Hepatic stellate cell (primary cell): ENCODE data around the gene GRIK3.
"Not testable (repeated sequence)": the region's sequence is repeated elsewhere in the genome, so short reads cannot be mapped to it uniquely, and the experiment has no call there.

Experiments used
- DNase-seq: peaks from one replicate; pipeline ENCODE4 v3.0.0; 2011; ENCODE audit warnings: low spot score

GRIK3 gene

DNA sequence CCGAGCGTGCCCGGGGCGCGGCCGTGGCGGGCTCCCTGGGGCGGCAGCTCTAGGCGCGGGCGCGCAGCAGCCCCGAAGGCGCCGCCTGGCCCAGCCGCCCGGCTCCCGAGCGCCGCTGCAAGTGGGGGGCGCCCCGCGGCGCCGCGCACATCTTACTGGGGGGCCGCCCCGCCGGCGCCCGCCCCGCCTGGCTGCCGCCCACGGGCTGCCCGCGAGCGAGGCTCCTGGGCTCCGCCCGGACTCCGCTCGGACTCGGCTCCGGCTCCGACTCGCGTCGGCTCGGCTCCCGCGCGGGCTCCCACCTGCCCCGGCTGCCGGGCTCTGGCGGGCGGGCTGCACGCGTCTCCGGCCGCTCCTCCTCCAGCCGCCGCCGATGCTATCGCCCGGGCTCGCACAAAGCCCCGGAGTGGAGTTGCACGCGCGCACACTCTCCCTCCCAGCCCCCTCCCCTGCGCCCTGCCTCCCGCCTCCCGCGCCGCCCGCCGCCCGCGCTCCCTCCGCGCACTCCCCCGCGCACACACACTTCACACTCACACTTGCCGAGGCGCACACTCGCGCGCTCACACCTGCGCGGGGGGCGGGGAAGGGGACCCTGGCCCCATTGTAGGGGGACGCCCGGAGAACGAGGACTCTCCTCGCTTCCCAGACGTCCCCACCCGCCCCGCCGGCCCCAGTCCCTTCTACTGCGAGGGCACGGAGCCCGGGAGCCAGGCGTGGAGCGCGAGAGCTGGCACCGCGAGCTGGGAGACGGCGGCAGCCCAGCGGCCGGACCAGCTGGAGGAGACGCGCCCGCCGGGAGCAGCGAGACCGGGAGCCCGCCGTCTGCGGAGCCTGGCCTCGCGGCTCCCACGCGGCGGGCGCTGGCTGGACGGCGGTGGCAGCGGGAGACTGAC lies at the start of gene GRIK3:
GRIK3 (minus strand) TSS at position 395 of the 893 bp plus-strand sequence. CDS start 407 bp downstream, outside the sequence.
- DNase-seq, result no peak

DNA sequence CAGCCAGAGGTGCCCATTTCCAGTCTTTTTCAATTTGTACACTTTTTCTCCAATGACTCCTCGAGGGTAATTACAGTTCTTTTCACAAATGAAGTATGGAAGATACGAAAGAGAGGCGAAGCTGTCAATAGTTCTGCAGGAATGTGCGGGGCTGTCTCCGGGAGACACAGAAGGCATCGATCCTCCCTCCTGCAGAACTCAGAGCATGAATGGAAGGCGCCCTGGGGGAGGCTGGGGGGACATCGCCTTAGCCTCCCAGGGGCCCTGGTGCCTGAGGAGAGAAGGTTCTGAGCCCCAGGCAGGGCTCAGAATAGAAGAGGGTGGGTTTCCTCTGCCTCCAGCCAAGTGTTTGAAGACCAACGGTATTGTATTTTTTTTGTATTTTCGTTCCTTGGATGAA lies 49.7 kb upstream of the GRIK3 start:
- DNase-seq, result no peak

DNA sequence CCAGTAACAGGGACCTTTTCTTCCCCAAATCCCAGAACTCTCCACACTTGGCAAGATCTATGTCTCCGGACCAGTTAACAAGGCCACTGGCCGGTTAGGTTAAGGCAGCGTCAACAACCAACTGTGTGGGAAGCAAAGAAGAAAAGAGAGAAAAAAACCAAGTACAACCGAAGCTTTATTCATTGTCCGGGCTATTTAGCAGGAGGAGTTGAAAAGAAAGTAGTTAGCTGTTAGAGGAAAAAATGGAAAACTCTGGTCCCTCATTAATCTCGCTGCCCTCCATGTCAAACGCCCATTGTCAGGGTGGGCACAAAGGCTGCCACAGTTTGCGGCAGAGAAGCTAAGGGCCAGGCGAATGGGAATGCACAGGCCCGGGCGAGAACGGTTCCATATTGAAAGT lies 49.3 kb upstream of the GRIK3 start:
- no peak for DNase-seq

DNA sequence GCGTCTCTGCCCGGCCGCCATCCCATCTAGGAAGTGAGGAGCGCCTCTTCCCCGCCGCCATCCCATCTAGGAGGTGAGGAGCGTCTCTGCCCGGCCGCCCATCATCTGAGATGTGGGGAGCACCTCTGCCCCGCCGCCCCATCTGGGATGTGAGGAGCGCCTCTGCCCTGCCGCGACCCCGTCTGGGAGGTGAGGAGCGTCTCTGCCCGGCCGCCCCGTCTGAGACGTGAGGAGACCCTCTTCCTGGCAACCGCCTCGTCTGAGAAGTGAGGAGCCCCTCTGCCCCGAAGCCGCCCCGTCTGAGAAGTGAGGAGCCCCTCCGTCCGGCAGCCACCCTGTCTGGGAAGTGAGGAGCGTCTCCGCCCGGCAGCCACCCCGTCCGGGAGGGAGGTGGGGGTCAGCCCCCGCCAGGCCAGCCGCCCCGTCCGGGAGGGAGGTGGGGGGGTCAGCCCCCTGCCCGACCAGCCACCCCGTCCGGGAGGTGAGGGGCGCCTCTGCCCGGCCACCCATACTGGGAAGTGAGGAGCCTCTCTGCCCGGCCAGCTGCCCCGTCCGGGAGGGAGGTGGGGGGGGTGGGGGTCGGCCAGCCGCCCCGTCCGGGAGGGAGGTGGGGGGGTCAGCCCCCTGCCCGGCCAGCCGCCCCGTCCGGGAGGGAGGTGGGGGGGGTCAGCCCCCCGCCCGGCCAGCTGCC lies 46.1 kb upstream of the GRIK3 start:
- DNase-seq, result not testable (repeated sequence)

DNA sequence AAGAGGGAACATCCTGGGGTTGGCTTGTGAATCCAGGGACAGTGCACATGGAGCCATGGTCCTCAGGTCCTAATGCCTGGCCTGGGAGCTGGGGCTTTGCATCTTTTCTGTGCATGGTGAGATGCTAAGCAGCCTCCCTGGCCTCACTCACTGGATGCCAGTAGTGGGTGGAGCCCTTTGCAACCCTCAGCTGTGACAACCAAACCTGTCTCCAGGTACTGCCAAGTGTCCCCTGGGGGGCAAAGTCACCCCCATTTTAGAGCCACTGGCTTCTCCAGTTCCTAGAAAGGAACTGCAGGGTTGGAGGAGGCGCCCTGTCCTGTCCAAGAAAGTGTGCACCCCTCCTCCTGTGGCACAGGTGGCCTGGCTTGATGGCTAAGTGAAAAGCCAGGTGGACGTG lies 44.6 kb upstream of the GRIK3 start:
- no peak for DNase-seq

DNA sequence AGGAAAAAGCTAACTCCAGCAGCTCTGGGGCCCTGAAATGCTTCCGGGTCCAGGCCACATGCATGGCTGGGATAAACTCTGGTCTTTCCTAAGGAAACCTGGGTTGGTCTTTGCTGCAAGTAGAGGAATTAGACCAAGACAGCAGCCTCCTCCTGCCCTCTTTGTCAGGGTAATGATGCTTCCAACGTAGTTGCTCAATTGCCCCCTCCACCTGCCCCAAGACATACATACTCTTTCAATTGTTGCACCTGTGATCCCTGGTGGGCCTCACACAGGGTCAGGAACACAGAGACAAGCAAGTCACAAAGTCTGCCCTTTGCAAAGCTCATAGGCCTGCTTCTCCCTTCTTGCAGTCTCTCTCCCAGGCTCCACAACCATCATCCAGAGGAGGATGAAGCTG lies 41.9 kb upstream of the GRIK3 start:
- DNase-seq, result no peak

DNA sequence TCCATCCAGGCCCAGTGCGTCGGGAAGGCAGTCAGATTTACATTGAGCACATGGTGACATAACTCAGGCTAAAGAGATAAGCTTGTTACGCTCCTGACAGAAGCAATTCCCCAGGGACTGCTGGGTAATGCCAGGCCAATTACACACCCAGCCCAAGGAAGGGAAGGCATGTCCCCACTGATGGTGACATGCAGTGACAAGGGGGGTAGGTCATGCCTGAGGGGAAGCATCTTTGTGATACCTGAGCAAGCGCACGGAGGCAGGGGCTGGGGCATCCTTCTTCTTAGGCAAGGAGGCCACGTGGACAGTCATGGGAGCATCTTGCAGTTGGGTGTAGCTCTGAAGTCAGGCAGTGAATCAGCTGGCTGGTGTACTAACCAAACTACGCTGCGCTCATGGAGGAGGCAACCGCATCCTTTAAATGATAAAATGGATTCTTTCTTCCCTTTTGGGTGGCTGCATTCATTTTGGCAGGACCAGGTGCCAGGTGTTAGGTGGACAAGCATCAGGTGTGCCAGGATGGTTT lies 39.6 kb upstream of the GRIK3 start:
- no peak for DNase-seq

DNA sequence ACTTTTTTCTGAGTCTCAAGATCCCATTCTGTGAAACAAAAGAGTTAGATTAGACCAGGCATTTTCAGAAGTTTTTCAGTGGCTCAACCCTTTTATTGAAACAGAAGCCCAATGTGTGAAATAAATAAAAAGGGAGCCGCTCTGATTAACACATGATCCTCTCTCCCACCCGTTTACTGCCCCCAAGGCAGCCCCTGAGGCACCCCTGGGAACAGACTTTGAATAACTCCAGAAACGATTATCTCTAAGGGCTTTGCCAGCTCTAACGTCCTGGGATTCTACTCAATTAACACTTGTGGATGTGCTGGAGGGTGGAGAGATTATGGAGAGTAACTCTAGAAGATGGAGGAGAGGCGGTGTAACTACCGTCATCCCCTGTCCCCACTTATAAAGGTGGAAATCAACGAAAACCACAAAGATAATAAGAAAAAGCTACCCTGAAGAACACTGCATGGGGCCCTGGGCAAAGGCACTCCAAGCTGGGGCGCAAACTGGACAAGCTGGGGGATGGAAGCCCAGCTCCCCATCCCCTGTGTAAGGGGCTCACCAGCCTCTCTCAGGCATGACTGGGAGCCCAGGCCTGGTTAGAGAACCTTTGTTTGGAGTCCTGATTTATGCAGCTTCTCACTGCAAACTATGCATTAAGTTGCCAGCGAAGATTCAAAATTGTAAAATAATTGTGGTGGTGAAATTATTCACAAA lies 39.0 kb upstream of the GRIK3 start:
- no peak for DNase-seq

DNA sequence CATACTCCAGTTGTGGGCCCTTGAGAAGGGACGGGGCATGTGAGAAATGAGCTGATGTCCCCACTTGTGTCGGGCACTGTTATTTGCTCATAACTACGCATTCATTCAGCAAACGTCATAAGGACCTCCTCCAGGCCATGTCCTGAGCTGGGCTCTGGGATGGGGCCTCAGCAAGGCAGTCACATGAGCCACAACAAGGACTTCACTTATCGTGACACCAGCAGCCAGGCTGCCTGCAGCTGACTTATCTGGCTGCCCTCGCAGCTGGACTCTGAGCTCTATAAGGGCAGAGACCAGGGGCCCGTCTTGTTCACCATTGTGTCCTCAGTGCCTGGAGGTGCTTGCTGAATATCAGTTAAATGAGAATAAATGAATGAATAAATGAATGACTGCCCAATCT lies 37.5 kb upstream of the GRIK3 start:
- no peak for DNase-seq

DNA sequence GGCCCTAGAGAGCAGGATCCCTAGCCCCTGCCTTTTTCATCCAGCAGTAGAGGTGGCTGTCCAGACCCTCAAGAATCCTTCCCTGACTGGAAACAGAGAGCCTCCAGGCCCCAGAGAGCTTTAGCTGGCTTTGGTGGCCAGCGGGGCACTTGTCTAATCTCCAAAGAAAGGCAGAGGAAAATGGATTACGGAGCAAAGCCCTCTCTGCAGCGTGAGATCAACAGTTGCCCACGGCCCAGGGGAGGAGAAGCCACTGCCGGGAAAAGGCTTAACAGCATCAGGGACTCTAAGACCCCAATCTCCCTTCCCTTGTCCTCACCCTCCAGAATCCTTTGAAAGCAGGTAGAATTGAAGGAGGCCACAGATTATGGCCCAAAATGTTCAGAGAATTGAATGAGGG lies 35.8 kb upstream of the GRIK3 start:
- DNase-seq, result no peak

DNA sequence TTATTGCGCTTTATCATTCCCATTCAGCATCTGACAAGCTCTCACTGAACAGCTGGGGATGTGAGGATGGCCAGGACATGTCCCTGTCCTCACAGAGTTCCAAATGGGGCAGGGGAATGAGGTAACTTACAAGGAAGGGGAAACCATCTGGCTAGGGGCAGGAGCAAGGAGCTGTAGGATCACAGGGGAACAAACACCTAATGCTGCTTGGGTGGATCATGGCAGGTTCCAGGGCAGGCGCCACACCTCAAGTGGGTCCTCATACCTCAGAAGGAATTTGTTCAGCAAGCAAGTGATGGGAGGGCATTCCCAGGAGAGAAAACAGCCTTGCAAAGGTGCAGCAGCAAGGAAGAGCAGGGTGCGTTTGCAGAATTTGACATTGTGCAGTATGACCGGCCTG lies 35.1 kb upstream of the GRIK3 start:
- DNase-seq, result no peak

DNA sequence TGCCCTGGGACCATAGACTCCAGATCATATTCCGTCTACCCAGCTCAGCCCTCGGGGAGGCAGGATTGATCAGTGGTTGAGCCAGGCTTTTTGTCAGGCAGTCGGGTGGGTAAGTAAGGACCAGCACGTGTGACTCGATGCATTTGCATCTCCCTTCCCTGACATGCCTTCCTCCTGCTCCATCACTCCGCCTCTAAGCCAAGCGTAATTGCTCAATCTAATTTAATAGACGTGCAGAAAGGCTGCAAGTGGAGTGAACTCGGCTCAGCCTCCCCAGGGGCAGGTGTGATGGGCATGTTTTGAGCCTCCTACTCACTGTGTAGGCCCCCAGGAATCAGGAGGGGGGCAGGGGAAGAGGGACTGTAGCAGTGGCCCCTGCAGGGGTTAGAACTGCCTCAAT lies 34.6 kb upstream of the GRIK3 start:
- DNase-seq, result no peak

DNA sequence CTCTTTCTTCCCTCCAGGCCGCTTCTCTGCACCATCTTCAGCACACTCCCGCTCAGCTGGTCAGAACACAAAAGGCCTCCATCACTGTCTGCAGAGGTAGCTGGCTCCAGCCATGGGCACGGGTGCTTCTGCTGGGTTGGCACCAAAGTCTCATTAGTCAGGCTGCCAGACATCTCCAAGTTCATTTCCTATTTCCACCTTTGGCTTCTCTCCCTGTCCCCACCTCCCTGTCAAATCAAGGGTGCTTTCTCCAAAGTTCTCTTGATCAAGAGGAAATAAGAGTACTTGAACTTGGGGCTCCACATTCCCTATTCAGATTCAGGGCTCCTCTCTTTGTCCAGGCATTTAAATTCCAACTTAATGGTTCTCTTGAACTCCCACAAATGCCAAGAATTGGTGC lies 33.9 kb upstream of the GRIK3 start:
- no peak for DNase-seq

DNA sequence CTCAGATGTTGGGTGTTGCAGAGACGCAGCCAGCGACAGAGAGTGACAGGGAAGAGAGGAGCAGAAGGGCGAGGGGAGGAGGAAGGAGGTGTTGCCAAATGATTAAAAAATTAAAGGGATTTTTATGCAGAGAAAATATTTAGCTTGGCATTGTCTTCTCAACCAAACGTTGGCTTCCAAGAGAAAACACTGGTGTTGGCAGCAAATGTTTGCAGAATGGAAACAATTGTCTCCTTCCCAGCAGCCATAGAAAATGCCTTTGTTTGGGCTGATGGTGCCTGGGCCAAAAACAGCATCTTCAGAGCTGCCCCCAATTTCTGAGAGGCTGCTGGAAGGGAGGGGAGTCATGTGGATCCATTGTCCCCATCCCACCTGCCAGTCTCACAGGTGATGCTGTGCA lies 29.7 kb upstream of the GRIK3 start:
- no peak for DNase-seq

DNA sequence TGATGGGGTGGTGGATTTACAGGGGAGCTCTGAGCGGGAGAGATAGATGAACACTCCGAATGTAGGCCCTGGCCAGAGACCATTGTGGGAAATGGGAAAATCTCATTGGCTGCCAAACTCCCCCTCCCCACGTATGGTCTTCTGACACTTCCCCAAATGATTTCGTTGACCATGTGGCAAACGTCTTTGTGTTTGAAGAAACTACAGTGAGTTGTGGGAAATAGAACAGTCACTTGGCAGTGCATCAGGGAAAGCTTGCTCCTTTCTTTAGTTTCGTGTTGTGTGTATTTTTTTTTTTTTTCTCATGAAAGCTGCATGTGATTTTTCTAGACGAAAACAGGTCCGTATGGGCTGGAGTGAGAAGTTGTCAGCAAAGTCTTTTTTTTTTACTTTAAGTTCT lies 25.0 kb upstream of the GRIK3 start:
- DNase-seq, result no peak

DNA sequence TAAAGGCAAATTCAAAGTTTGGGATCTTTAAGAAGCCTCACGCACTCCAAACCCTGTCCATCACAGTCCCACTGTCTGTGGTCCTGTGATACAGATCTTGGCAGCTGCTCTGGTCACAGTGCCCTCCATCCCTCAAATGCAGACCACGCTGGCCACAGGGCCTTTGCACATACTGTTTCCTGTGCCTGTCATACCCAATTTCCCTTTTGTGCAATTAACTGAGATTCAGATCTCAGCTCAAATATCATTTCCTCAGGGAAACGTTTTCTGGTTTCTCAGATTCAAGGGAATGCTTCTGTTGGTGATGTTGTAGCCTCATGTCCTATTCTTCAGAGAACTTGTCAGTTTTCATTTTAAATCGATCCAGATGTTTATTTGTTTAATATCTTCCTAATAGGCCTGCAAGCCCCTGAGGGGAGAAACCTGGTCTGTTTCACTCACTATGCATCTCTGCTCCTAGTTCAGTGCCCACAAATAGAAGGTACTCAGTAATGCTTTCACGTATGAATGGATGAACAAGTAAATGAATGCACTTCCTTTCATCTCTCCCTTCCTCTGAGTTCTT lies 24.2 kb upstream of the GRIK3 start:
- no peak for DNase-seq

DNA sequence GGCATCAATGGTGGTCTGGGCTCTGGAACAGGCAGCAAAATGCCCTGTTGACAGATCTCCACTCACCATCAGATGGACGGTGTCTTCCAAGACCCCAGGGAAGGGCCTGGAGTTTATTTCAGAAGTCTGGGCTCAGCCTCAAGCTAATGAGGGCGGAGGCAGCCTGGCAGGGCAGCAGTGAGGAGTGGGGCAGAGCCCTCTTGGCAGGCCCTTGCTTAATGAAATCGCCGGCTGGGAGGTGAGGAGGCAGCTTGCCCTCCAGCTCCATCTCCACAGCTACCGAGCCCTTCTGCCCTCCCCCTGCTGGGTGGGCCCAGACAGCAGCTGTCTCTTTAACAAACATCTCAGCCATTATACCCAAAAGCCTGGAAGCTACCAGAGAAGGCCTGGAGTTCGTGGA lies 22.0 kb upstream of the GRIK3 start:
- no peak for DNase-seq

DNA sequence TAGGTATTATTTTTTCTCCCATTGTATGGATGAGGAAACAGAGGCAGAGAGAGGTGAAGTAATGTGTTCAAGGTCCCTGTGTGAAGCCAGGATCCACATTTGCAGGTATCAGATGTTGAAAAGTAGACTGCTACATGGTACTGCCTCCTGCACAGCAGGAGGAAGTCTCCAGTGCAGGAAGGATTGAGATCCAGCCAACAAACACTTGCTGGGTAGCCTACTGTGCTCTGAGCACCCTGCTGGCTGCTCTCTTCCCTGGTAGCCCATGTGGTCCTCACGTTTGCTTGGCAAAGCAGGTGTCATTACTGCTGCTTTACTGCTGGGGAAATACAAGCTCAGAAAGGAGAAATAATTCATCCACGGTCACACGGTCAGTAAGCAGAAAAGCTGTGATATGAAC lies 21.3 kb upstream of the GRIK3 start:
- DNase-seq, result no peak

DNA sequence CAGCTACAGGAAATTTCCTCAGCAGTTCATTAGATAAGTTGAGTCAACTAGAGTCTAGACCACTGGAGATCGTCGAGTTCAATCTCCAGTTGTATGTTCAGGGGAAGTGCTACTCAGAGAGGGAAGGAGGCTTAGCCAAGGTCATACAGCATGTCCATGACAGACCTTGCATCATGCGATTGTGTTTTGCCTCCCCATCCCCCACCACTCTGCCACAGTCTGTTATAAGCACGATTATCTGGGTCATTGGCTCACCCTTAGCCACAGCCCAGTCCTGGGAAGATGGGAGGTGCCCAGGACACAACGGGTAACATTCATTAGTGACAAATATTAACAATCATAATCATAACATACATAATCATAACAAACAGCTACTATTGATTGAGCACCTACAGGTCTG lies 18.9 kb upstream of the GRIK3 start:
- no peak for DNase-seq

DNA sequence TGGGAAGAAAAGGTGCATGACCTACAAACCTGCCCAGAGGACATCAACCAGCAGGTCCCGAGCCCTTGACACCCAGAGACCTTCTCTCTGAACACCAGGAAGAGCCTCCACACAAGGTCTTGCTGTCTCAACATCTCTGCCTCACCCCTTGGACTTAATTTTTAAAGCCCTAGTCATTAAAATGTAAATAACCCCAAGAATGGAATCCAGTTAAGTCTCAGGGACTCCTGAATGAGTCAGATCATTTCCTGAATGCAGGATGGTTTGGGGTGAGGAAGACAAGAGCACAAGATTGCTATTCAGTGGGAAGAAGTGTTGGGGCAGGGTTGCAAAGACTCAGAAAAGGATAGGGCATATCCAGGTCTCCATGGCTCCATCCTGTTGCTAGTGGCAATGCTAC lies 17.8 kb upstream of the GRIK3 start:
- DNase-seq, result no peak

DNA sequence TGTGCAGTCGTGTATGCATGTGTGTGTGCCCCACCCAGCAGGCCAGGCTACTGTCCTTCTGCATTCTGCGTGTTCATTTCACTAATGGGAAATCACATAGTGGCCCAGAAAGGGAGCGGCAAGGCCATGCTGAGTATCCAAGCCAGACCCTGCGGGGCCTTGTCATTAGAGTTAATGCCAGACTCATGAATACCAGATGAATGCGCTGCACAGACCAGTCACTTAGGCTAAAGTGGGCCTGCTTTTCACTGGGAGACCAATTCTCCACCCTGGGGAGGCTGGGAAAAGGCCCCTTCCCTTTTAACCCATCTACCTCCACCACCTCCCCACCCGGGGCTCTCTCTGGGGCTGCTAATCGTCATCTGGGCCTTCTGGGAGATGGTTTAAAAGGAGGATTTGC lies 17.0 kb upstream of the GRIK3 start:
- DNase-seq, result no peak

DNA sequence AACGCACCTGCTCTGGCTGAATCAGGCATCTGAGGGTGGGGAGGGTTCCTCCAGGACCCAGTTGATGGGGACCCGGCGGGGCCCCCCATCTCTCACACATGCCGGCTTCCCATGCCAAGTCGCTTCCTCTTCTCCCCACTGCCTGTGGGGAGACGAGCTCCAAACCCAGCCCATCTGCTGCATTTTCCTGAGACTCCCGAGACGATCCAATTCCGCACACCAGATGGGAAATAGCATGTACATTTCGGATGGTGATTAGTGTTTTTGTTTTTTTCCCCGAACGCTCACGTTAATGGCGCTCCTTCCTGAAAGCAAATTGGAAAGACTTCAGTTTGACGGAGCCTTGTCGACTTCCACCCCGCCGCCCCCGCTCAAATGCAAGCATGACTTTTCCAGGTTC lies 13.2 kb upstream of the GRIK3 start:
- no peak for DNase-seq
